GM19328 (cell line): Measurements from ENCODE around the gene DCTN3.

Experiments
- ATAC-seq: cut with Tn5 transposase; IDR thresholded peaks from one replicate; pipeline ENCODE4 v1.9.1; 2021; ENCODE audit warnings: mild to moderate bottlenecking, moderate library complexity; ENCODE audit not compliant: unreplicated experiment

DCTN3 gene

DNA sequence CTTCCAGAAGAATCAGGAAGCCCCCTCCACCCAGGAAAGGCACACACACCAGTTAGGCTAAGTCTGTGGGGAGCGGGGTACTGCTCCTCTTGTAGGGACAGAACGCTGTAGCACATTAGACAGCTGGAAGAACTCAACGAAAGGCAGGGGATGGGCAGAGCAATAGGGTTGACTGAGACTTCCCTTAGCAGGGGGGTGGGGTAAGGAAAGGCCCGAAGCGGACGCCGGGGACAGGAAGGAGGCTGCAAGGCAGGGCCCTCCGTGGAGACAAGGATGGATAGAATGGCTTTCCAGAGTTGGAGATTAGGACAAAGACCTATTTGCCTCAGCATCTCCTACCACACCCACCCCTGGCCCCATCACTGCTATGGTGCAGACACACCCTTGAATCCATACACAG is 45.1 kb downstream of the DCTN3 start:
- ATAC-seq, result no peak

DNA sequence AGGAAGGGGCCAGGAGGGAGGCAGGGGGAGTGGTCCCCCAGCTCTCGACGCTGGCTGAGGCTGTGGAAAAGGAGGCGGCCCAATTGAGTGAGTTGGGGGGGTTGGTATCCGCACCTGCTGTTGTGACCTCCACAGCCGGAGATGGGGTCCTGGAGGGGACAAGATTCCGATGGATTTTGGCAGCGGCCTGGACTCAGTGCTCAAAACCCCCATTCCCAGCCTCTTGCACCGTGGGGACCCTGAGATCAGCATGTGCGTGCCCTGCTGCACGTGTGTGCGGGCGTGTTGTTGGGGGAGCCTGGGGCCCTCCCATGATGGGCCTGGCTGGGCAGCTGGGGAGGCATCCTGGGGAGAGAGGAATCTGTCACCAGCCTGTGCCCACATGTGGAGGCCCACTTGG is 45.7 kb downstream of the DCTN3 start:
- ATAC-seq, result no peak

DNA sequence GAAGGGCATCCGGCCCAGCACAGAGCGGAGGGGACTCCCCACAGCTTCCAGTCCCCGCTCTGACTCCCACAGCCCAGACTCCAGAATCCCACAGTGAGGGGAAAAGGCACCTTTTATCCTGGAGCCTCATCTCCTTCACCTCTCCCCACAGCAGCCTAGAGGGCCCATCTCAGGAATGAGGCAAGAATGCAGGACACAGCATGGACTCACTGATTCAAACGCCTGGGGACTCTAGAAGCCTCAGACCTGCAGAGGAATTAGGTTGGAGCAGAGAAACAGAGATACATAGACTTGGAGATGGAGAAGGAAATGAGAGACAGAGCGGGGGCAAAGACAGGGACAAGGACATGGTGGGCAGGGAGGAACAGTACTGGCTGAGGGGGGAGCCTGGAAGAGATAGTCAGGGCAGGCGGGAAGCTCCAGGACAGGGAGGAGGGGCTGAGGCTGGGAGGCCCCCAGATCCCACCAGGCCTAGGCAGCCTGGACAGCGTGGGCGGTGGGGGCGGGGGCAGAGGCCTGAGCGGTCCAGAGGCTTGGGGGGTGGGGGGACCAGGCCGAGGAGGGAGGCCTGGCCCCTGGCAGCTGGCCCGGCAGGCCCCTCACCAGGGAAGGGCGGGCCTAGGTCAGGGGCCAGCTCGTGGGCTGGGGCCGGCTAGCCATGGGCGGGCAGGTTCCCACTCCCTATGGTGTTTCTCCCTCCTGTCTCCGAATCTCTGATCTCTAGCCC is 46.5 kb downstream of the DCTN3 start:
- no peak for ATAC-seq

DNA sequence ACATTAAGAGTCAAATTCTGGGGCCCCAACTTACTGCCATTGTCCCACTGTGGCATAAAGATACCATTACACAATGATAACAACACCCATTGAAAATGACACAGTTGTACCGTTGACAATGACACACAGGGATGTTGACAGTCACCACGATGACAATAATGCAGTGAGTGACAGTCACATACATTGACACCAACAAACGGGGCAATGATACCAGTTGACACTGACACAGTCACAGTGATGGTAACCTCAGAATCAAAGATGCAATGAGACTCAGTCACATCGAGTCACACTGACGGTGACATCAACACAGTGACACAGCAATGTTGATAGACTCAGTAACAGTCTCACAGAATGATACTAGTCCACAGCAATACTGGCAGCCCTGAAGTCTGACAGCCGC is 47.7 kb downstream of the DCTN3 start:
- ATAC-seq, result no peak

DNA sequence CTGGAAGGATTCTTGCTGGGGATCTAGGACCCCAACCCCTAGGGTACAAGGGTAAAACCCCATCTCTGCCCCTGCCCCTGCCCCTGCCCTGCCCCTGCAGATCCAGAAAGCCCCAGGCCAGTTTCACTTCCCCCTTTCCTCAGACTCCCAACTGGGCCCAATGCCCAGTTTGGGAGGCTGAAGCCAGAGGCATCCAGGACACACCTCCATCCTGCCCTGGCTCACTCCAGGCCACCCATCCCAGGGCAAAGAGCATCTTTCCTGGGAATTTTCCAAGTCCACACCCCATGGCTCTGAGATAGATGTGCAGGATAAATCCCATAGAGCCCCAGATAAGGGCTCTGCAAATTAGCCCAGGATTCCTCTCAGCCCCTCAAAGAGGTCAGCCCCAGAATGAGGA is 48.2 kb downstream of the DCTN3 start:
- ATAC-seq, result no peak

DNA sequence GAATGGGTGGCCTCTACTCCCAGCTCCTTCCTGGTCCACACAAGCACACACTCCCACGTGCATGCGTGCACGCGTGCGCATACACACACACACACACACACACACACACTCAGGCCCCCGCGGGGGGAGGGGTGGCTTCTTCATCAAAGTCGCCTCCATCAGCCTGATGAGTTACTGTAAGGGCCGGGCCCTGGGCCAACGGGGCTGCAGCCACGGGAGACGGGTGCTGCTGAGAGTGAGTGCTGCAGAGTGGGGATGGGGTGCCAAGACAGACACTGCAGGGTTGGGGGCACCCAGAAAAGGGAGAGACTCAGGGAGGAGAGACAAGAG is 48.8 kb downstream of the DCTN3 start:
- no peak for ATAC-seq

DNA sequence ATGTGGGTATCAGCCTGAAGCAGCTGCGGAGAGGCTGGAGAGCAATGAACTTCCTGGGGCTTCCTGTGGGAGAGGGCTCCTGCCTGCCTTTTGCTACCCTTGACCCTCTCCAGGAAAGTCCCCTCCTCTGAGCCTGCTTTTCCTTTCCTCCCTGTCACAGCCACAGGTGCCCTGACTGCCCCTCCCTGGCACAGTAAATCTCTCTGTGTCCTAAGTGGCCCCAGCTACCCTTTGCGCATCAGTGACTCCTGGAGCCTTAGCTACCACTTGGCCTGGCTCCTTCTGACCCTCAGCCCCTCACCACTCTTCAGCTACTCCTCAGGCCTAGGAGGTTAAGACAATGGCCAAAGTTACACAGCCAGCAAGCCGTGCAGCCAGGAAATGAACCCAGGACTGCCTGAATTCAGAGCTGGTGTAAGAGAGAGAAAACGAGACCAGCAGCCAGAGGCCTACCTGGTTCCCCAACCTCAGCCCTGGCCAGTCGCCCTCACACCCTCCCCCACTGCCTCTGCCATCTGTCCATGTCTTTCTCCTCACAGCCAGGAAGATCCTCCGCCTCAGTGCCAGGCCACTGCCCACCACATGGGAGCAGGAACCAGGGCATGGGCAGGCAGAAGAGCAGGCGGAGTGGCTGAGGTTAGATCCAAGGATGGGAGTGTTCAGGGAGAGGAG is 49.4 kb downstream of the DCTN3 start:
- ATAC-seq, result no peak

DNA sequence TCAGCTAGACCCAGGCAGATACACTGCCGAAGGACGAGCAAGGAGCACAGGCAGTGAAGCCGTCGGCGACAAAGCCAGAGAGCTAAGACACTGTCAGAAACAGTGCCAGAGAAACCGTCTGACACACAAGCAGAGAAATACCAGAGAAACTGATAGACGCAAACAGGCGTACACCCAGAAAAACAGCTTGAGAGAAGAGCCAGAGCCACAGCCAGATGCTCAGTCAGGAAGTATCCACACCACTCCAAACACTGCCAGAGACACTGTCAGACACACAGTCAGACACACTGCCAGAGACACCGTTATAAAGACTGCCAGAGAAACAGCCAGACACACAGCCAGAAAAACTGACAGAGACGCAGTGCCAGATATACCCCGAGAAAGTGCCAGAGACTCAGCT is 49.9 kb downstream of the DCTN3 start:
- no peak for ATAC-seq

DNA sequence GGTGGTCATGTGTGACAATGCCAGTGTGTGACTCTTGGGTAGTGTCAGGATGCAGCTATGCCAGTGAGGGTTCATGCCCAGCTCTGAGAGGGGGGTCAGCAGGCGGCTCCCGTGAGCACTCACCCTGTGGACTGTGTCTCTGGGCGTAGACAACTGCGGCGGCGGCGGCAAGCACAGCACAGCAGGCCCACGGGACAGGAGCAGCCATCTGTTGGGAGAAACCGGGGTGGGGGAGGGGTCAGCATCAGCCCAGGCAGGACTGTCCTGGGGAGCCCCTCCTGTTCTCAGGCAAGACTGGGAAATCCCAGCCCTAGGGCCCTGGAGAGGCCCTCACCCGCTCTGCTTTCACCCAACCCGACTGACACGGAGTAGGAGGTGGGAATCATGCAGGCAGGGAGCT is 51.5 kb downstream of the DCTN3 start:
- ATAC-seq, result no peak

DNA sequence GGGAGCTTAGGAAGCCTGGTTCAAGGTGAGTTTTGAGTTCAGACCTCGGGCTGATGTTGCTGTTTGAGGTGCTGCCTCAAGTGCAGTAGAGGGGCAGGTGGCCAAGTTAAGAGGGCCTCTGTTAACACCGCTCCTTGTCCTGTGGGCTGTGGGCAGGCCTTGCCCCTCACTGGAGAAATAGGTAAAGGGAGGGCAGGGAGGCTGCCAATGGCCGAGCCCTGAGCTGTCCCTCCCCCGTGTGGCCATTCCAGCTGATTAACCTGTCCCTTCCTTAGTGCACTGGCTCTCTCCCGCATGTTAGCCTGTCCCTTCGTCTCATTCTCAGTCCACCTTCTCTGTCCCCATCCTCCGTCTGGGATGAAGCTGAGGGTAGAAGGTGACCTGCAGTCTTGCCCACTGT is 52.2 kb downstream of the DCTN3 start:
- no peak for ATAC-seq

DNA sequence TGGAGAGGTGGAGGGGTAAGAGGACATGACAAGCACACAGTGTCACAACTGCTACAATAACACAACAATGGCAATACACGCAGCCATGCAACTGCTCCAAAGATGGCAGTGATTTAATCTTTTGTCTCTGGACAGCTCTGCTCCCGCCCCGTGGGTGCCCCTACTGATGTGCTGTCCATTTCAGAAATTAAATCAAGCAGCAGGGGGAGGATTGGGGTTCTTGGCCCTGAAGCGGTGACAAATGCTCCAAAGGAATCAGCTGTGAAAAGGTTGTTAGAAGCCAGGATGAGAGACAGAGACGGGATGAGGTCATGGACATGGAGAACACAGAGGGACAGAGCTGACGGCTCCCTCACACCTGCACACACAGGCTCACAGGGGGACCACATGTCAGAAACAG is 53.3 kb downstream of the DCTN3 start:
- no peak for ATAC-seq

DNA sequence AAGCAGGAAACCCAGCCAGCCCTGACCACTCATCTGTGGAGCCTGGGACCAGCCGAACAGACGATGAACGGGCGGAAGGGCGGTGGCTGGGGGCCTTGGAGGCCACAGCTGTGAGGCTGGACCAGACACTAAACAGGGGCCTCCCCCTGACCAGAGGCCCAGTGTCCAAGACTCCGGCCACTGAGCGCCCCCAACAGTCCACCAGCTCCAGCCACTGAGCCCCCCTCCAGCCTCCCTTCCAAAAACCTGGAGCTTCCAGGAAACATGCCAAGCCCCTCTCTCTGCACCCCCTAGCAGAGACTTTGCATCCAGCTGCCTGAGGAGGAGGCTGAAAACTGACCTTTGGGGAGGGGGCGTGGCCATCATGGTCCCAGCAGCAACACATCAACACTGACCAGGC is 54.0 kb downstream of the DCTN3 start:
- no peak for ATAC-seq

DNA sequence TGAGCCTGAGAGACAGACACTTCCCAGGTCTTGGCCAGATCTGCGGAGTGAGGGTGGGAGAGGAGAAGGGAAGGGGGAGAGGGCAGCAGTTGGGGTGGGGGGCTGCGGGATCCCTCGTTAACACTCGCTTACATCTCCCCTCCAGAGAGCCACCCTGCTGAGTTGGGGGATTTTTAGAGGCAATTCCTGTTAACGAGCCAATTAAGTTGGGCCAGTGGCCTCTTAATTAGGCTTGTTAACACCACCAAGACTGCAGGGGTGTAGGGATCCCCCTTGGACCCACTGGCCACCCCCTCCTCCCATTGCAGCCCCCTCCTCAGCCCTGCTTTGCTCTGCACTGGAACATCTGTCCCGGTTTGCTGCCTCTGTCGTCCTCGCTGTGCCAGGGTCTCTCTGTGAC is 54.4 kb downstream of the DCTN3 start:
- ATAC-seq, result no peak

DNA sequence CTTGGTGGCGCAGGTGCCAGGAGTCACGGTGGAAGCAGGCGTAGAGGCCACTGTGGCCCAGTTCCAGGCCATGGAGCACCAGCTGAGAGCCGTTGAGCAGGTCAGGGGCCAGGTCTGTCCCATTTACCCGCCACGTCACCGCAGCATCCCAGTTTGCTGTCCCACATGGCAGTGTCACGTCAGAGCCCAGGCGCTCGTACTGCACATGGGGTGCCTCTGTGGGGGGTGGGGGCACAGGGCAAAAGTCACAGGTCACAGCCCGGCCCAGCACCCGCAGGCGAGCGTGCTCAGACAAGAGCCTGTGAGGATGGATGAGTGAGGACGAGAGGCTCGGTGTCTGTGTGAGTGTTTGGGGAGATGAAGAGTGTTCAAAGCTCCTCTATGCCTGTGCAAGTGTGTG is 55.7 kb downstream of the DCTN3 start:
- no peak for ATAC-seq
